Measurements from ENCODE around the gene RIN2.
A peak's percentile ranks its signal among the peaks of the same experiment; 100 is the strongest.

RIN2 gene

GRCh38 chr20:19784511-19785172 lies 26.6 kb downstream of the RIN2 start:
- Histone ChIP-seq H3K9ac (ENCODE audit: low read length) (no peak overlapping the region), H3K4me3 (ENCODE audit: low read length) (peak overlapping the region; percentile 23), H3K27ac (ENCODE audit: low read depth, low read length) (peak overlapping the region; percentile 35), H3K27me3 (ENCODE audit: control insufficient read depth, insufficient read depth, low read length) (no peaks in the 10 kb centered on the region), H3K36me3 (ENCODE audit: control insufficient read depth, insufficient read depth, low read length) (no peaks in the 10 kb centered on the region), H3K4me1 (ENCODE audit: control insufficient read depth, insufficient read depth, low read length) (peaks cover 10% of the 10 kb centered on the region)

GRCh38 chr20:19785173-19785982 lies 27.3 kb downstream of the RIN2 start:
- Histone ChIP-seq H3K27me3 (ENCODE audit: control insufficient read depth, insufficient read depth, low read length) (no peaks in the 10 kb centered on the region), H3K27ac (ENCODE audit: low read depth, low read length) (no peak overlapping the region), H3K36me3 (ENCODE audit: control insufficient read depth, insufficient read depth, low read length) (no peaks in the 10 kb centered on the region), H3K4me1 (ENCODE audit: control insufficient read depth, insufficient read depth, low read length) (peaks cover 10% of the 10 kb centered on the region), H3K9ac (ENCODE audit: low read length) (no peak overlapping the region), H3K4me3 (ENCODE audit: low read length) (no peak overlapping the region)

- H3K9ac ChIP-seq (ENCODE audit: low read length) = no peak overlapping the region
- no peak overlapping the region for H3K27ac ChIP-seq (ENCODE audit: low read depth, low read length)
- H3K4me3 ChIP-seq (ENCODE audit: low read length) = no peak overlapping the region
- H3K36me3 ChIP-seq (ENCODE audit: control insufficient read depth, insufficient read depth, low read length) = no peaks in the 10 kb centered on the region
- peaks cover 10% of the 10 kb centered on the region for H3K4me1 ChIP-seq (ENCODE audit: control insufficient read depth, insufficient read depth, low read length)
- no peaks in the 10 kb centered on the region for H3K27me3 ChIP-seq (ENCODE audit: control insufficient read depth, insufficient read depth, low read length)
Measured at GRCh38 chr20:19785983-19786285, 27.9 kb downstream of the RIN2 start.

DNA sequence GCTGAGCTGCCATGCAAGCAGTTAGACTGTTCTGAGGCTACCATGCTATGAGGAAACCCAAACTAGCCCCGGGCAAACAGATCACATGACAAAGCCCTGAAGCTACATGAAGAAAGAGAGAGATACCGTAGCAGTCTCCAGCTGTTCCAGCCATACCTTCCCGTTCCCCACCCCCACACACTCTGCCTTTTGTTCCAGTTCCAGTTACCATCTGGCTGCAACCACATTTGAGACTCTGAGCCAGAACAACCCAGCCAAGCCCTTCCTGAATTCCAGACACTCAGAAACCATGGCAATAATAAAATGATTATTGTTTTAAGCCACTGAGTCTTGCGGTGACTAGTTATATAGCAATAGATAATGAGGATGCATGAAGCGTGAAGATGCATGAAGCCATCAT lies 28.3 kb downstream of the RIN2 start:
- no peaks in the 10 kb centered on the region for H3K27me3 ChIP-seq (ENCODE audit: control insufficient read depth, insufficient read depth, low read length)
- no peak overlapping the region for H3K9ac ChIP-seq (ENCODE audit: low read length)
- peaks cover 10% of the 10 kb centered on the region for H3K4me1 ChIP-seq (ENCODE audit: control insufficient read depth, insufficient read depth, low read length)
- H3K36me3 ChIP-seq (ENCODE audit: control insufficient read depth, insufficient read depth, low read length) = no peaks in the 10 kb centered on the region
- H3K4me3 ChIP-seq (ENCODE audit: low read length) = no peak overlapping the region
- H3K27ac ChIP-seq (ENCODE audit: low read depth, low read length) = no peak overlapping the region

- no peak overlapping the region for H3K27ac ChIP-seq (ENCODE audit: low read depth, low read length)
- peaks cover 10% of the 10 kb centered on the region for H3K4me1 ChIP-seq (ENCODE audit: control insufficient read depth, insufficient read depth, low read length)
- H3K9ac ChIP-seq (ENCODE audit: low read length) = no peak overlapping the region
- H3K27me3 ChIP-seq (ENCODE audit: control insufficient read depth, insufficient read depth, low read length) = no peaks in the 10 kb centered on the region
- no peak overlapping the region for H3K4me3 ChIP-seq (ENCODE audit: low read length)
- H3K36me3 ChIP-seq (ENCODE audit: control insufficient read depth, insufficient read depth, low read length) = no peaks in the 10 kb centered on the region
Measured at GRCh38 chr20:19787366-19787765, 29.3 kb downstream of the RIN2 start.

DNA sequence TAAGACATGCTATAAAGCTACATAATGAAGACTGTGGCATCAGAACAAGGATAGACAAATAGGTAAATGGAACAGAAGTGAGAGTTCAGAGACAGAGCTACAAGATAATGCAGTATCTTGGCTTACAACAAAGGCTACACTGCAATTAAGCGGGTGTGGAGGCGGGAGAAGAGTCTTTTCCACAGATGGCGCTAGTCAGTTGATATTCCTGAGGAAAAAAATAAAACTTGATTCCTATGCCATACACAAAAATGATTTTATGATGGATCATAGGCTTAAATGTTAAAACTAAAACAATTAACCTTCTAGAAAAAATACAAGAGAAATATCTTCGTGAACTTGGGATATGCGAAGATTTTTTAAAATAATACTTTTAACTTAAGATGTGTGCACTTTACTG lies 31.0 kb downstream of the RIN2 start:
- H3K4me3 ChIP-seq (ENCODE audit: low read length) = no peak overlapping the region
- H3K9ac ChIP-seq (ENCODE audit: low read length) = no peak overlapping the region
- H3K36me3 ChIP-seq (ENCODE audit: control insufficient read depth, insufficient read depth, low read length) = no peaks in the 10 kb centered on the region
- H3K27ac ChIP-seq (ENCODE audit: low read depth, low read length) = no peak overlapping the region
- peaks cover 10% of the 10 kb centered on the region for H3K4me1 ChIP-seq (ENCODE audit: control insufficient read depth, insufficient read depth, low read length)
- H3K27me3 ChIP-seq (ENCODE audit: control insufficient read depth, insufficient read depth, low read length) = no peaks in the 10 kb centered on the region

DNA sequence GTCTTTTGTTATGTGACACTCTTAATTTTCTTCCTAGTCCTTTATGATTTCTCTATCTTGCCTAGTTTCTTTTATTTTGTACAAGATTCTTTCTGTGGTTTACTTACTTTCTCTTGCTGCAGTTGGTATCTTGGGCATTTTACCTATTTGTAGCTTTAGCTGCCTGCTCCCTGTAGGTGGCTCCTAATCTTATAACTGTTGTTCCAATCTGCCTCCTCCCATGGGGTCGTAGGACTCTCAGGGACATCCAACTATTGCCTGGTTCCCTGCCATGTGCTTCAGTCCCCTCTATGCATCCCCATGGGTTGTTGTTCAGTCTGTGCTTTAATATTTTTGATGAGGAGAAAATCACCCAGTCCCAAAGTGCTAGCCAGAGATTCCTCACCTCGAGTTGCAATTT lies 31.4 kb downstream of the RIN2 start:
- H3K27ac ChIP-seq (ENCODE audit: low read depth, low read length) = no peak overlapping the region
- no peaks in the 10 kb centered on the region for H3K27me3 ChIP-seq (ENCODE audit: control insufficient read depth, insufficient read depth, low read length)
- H3K9ac ChIP-seq (ENCODE audit: low read length) = no peak overlapping the region
- H3K4me3 ChIP-seq (ENCODE audit: low read length) = no peak overlapping the region
- peaks cover 10% of the 10 kb centered on the region for H3K4me1 ChIP-seq (ENCODE audit: control insufficient read depth, insufficient read depth, low read length)
- H3K36me3 ChIP-seq (ENCODE audit: control insufficient read depth, insufficient read depth, low read length) = no peaks in the 10 kb centered on the region

GRCh38 chr20:19791887-19792286 lies 33.8 kb downstream of the RIN2 start:
- no peak overlapping the region for H3K4me3 ChIP-seq (ENCODE audit: low read length)
- no peaks in the 10 kb centered on the region for H3K27me3 ChIP-seq (ENCODE audit: control insufficient read depth, insufficient read depth, low read length)
- H3K36me3 ChIP-seq (ENCODE audit: control insufficient read depth, insufficient read depth, low read length) = no peaks in the 10 kb centered on the region
- H3K27ac ChIP-seq (ENCODE audit: low read depth, low read length) = no peak overlapping the region
- no peak overlapping the region for H3K9ac ChIP-seq (ENCODE audit: low read length)
- H3K4me1 ChIP-seq (ENCODE audit: control insufficient read depth, insufficient read depth, low read length) = no peaks in the 10 kb centered on the region

- Histone ChIP-seq H3K27ac (ENCODE audit: low read depth, low read length) (no peak overlapping the region), H3K9ac (ENCODE audit: low read length) (no peak overlapping the region), H3K36me3 (ENCODE audit: control insufficient read depth, insufficient read depth, low read length) (no peaks in the 10 kb centered on the region), H3K4me3 (ENCODE audit: low read length) (no peak overlapping the region), H3K4me1 (ENCODE audit: control insufficient read depth, insufficient read depth, low read length) (no peaks in the 10 kb centered on the region), H3K27me3 (ENCODE audit: control insufficient read depth, insufficient read depth, low read length) (no peaks in the 10 kb centered on the region)
Measured at GRCh38 chr20:19793716-19794115, 35.7 kb downstream of the RIN2 start.

GRCh38 chr20:19794941-19795340 lies 36.9 kb downstream of the RIN2 start:
- Histone ChIP-seq H3K4me1 (ENCODE audit: control insufficient read depth, insufficient read depth, low read length) (no peaks in the 10 kb centered on the region), H3K9ac (ENCODE audit: low read length) (no peak overlapping the region), H3K36me3 (ENCODE audit: control insufficient read depth, insufficient read depth, low read length) (peaks cover 3% of the 10 kb centered on the region), H3K27ac (ENCODE audit: low read depth, low read length) (no peak overlapping the region), H3K4me3 (ENCODE audit: low read length) (no peak overlapping the region), H3K27me3 (ENCODE audit: control insufficient read depth, insufficient read depth, low read length) (no peaks in the 10 kb centered on the region)

DNA sequence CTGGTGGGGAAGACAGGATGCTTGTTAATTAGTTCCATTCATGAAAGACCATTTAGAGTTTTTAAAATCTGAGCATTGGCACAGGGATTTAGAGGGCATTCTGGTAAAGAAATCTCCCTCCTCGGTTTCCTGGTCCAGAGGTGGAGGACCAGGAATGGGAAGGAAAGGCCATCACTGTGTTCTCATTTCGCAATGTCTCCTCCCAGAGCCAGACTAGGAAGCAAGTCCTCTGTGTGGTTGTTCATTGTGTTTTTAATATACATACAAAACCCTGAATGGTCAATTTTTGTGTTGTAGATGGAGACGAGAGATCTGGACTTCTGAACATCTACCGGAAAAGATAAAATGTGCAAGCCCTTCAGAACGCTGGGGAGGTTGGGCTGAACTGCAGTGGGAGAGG lies 41.3 kb downstream of the RIN2 start:
- Histone ChIP-seq H3K27me3 (ENCODE audit: control insufficient read depth, insufficient read depth, low read length) (no peaks in the 10 kb centered on the region), H3K9ac (ENCODE audit: low read length) (no peak overlapping the region), H3K4me3 (ENCODE audit: low read length) (no peak overlapping the region), H3K36me3 (ENCODE audit: control insufficient read depth, insufficient read depth, low read length) (peaks cover 3% of the 10 kb centered on the region), H3K4me1 (ENCODE audit: control insufficient read depth, insufficient read depth, low read length) (no peaks in the 10 kb centered on the region), H3K27ac (ENCODE audit: low read depth, low read length) (no peak overlapping the region)

DNA sequence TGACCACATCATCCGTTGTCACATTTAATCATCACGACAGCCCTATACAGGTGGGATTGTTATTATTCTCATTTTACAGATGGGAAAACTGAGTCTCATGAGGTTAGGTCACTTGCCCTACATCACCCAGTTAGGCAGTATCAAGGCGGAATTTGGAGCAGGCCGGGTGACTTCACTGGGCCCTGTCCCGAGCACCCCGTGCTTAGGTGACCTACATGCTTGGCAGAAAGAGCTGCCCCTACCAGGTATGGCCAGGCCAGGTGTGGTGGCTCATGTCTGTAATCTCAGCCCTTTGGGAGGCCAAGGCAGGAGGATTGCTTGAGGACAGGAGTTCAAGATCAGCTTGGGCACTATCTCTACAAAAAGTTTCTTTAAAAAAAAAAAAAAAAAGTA lies 44.0 kb downstream of the RIN2 start:
- no peaks in the 10 kb centered on the region for H3K27me3 ChIP-seq (ENCODE audit: control insufficient read depth, insufficient read depth, low read length)

More for the DNA sequence above, 44.0 kb downstream of the RIN2 start:
- H3K4me1 ChIP-seq (ENCODE audit: control insufficient read depth, insufficient read depth, low read length) = peaks cover 3% of the 10 kb centered on the region
- H3K9ac ChIP-seq (ENCODE audit: low read length) = no peak overlapping the region
- peaks cover 3% of the 10 kb centered on the region for H3K36me3 ChIP-seq (ENCODE audit: control insufficient read depth, insufficient read depth, low read length)
- H3K27ac ChIP-seq (ENCODE audit: low read depth, low read length) = no peak overlapping the region
- no peak overlapping the region for H3K4me3 ChIP-seq (ENCODE audit: low read length)

Measured in rectal smooth muscle tissue (tissue), 1 donor.